AG10803 (cell line): ENCODE measurements around the gene FRK.

Source experiments
- DNase-seq: peaks from one replicate; pipeline ENCODE4 v3.0.0; 2010; ENCODE audit warnings: low read depth
- H3K4me3 ChIP-seq: 2 replicates; pipeline ENCODE4 v1.5.1; 2011; ENCODE audit warnings: mild to moderate bottlenecking, low read length, control low read depth
- CTCF ChIP-seq: conservative IDR thresholded peaks from 2 replicates; pipeline ENCODE4 v1.5.1; 2011; ENCODE audit warnings: mild to moderate bottlenecking, low read length, control low read depth, inconsistent platforms

Gene FRK

GRCh38 chr6:116073765-116074440 is 13.2 kb upstream of the FRK start:
- H3K4me3 ChIP-seq = no peak overlapping the region
- DNase-seq = peak; percentile 40
- TF ChIP-seq CTCF = no peak

- no peak for DNase-seq
- no peak for TF ChIP-seq CTCF
Measured at GRCh38 chr6:116072368-116072767, 11.7 kb upstream of the FRK start.

GRCh38 chr6:116070616-116071389 is 10.1 kb upstream of the FRK start:
- TF ChIP-seq CTCF = no peak
- no peak overlapping the region for H3K4me3 ChIP-seq
- no peak for DNase-seq

More at GRCh38 chr6:116072368-116072767, 11.7 kb upstream of the FRK start:
- H3K4me3 ChIP-seq = no peak overlapping the region

- TF ChIP-seq CTCF = no peak
- H3K4me3 ChIP-seq = no peak overlapping the region
- DNase-seq = no peak
Measured at GRCh38 chr6:116070101-116070500, 9.4 kb upstream of the FRK start.

GRCh38 chr6:116066789-116067188 is 6.1 kb upstream of the FRK start:
- DNase-seq = no peak

GRCh38 chr6:116064666-116065065 is 4.0 kb upstream of the FRK start:
- no peak for DNase-seq
- TF ChIP-seq CTCF = no peak
- H3K4me3 ChIP-seq = no peak overlapping the region

More at GRCh38 chr6:116066789-116067188, 6.1 kb upstream of the FRK start:
- no peak overlapping the region for H3K4me3 ChIP-seq
- no peak for TF ChIP-seq CTCF

- DNase-seq = no peak
- TF ChIP-seq CTCF = no peak
Measured at GRCh38 chr6:116062496-116062895, 1.8 kb upstream of the FRK start.

More at GRCh38 chr6:116062496-116062895, 1.8 kb upstream of the FRK start:
- H3K4me3 ChIP-seq = no peak overlapping the region
